Measurements from ENCODE around the gene SELENOT.
"Not testable (repeated sequence)": the region's sequence is repeated elsewhere in the genome, so short reads cannot be mapped to it uniquely, and the experiment has no call there.

Gene SELENOT

GRCh38 chr3:150610785-150611184 lies 7.7 kb downstream of the SELENOT start:
- TF ChIP-seq CTCF (IDR thresholded peaks at IDR 0.05; ENCODE audit: low read depth, low read length), result no peak
- no peak for DNase-seq (ENCODE audit: extremely low read depth, low read depth)

GRCh38 chr3:150611666-150612065 lies 8.5 kb downstream of the SELENOT start:
- no peak for DNase-seq (ENCODE audit: extremely low read depth, low read depth)

GRCh38 chr3:150612494-150612893 lies 9.4 kb downstream of the SELENOT start:
- no peak for DNase-seq (ENCODE audit: extremely low read depth, low read depth)
- TF ChIP-seq CTCF (IDR thresholded peaks at IDR 0.05; ENCODE audit: low read depth, low read length), result no peak

More at GRCh38 chr3:150611666-150612065, 8.5 kb downstream of the SELENOT start:
- TF ChIP-seq CTCF (IDR thresholded peaks at IDR 0.05; ENCODE audit: low read depth, low read length), result no peak

- no peak for TF ChIP-seq CTCF (IDR thresholded peaks at IDR 0.05; ENCODE audit: low read depth, low read length)
- DNase-seq (ENCODE audit: extremely low read depth, low read depth), result no peak
Observed at GRCh38 chr3:150613034-150613433, 9.9 kb downstream of the SELENOT start.

GRCh38 chr3:150613709-150614480 lies 10.8 kb downstream of the SELENOT start:
- no peak for TF ChIP-seq CTCF (IDR thresholded peaks at IDR 0.05; ENCODE audit: low read depth, low read length)
- DNase-seq (ENCODE audit: extremely low read depth, low read depth), result no peak

GRCh38 chr3:150620002-150620689 lies 17.0 kb downstream of the SELENOT start:
- no peak for DNase-seq (ENCODE audit: extremely low read depth, low read depth)
- TF ChIP-seq CTCF (IDR thresholded peaks at IDR 0.05; ENCODE audit: low read depth, low read length), result no peak

GRCh38 chr3:150622955-150623354 lies 19.8 kb downstream of the SELENOT start:
- DNase-seq (ENCODE audit: extremely low read depth, low read depth), result not testable (repeated sequence)

Data from AG09319 (cell line).